Measurements from ENCODE around the gene MFNG.

DNA sequence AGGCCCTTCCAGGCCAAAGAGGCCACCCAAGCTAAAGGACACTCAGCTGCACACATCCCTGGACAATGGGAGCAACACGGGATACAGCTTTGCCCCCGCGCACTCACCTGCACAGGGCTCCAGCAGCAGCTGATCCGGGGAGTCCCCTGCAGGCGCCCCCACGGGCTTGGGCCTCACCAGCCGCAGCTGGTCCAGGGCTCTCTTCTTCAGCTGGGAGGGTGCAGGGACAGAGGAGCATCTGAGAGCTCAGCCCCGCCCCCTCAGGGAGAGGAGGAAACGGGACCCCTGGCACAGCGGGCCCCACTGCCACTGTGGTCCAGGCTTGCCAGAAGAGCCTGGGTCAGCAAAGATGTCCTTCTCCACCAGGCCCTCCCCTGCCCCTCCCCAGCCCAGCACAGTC, 7.8 kb upstream of the MFNG start:
- TF ChIP-seq, protein P1, sequence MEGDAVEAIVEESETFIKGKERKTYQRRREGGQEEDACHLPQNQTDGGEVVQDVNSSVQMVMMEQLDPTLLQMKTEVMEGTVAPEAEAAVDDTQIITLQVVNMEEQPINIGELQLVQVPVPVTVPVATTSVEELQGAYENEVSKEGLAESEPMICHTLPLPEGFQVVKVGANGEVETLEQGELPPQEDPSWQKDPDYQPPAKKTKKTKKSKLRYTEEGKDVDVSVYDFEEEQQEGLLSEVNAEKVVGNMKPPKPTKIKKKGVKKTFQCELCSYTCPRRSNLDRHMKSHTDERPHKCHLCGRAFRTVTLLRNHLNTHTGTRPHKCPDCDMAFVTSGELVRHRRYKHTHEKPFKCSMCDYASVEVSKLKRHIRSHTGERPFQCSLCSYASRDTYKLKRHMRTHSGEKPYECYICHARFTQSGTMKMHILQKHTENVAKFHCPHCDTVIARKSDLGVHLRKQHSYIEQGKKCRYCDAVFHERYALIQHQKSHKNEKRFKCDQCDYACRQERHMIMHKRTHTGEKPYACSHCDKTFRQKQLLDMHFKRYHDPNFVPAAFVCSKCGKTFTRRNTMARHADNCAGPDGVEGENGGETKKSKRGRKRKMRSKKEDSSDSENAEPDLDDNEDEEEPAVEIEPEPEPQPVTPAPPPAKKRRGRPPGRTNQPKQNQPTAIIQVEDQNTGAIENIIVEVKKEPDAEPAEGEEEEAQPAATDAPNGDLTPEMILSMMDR (conservative IDR thresholded peaks at IDR 0.05 in 1 of 2, IDR thresholded peaks at IDR 0.05 in 1 of 2; ENCODE audit: low read depth in 1 of 2, low read length in 2 of 2): no peak
- no peak for TF ChIP-seq EZH2 (IDR thresholded peaks at IDR 0.05; ENCODE audit: low read length, missing control alignments)
